ENCODE measurements around the gene HIGD1B.

GRCh38 chr17:44840936-44841335 is 6.7 kb upstream of the HIGD1B start:
- TF ChIP-seq RAD21 (IDR thresholded peaks at IDR 0.05; ENCODE audit: low read length) (no peak), CTCF (conservative IDR thresholded peaks at IDR 0.05; ENCODE audit: low read depth, low read length) (no peak), CHD1 (IDR thresholded peaks at IDR 0.05; ENCODE audit: low read depth, low read length) (no peak), POLR2A (IDR thresholded peaks at IDR 0.05; ENCODE audit: low read depth, low read length) (no peak), USF2 (IDR thresholded peaks at IDR 0.05; ENCODE audit: low read depth, low read length) (no peak), CEBPB (IDR thresholded peaks at IDR 0.05; ENCODE audit: low read depth, low read length) (no peak), ELK1 (IDR thresholded peaks at IDR 0.05; ENCODE audit: borderline replicate concordance, low read depth, low read length) (no peak), FOS (IDR thresholded peaks at IDR 0.05; ENCODE audit: low read depth, low read length) (no peak), RFX5 (IDR thresholded peaks at IDR 0.05; ENCODE audit: low read depth, low read length) (no peak), MXI1 (IDR thresholded peaks at IDR 0.05; ENCODE audit: borderline replicate concordance, low read depth, low read length) (no peak), RCOR1 (IDR thresholded peaks at IDR 0.05; ENCODE audit: insufficient replicate concordance, low read length) (no peak), MAZ (IDR thresholded peaks at IDR 0.05; ENCODE audit: borderline replicate concordance, low read depth, low read length) (no peak), SMC3 (IDR thresholded peaks at IDR 0.05; ENCODE audit: low read depth, low read length) (no peak), MAFK (IDR thresholded peaks at IDR 0.05; ENCODE audit: low read depth, low read length) (no peak)

Measured in IMR-90 (cell line).